NK-92 (cell line): Measurements from ENCODE around the gene N4BP2.

Source experiments
- DNase-seq: peaks from one replicate; lab custom pipeline; 2025; ENCODE audit not compliant: unreplicated experiment; lab: John Stamatoyannopoulos, UW

N4BP2 gene

GRCh38 chr4:40205259-40206198, 148.9 kb downstream of the N4BP2 start:
- no peak for DNase-seq

- no peak for DNase-seq
These were observed 149.8 kb downstream of the N4BP2 start for GRCh38 chr4:40206426-40206825.
